HepG2 (cell line): ENCODE data around the gene SOCS1. TPM values are rescaled to one million over a fixed set of nuclear protein-coding genes. Genes with fewer than 3 reads are reported as not detected.
A peak's percentile ranks its signal among the peaks of the same experiment; 100 is the strongest.

Experiments
- EZH2 ChIP-seq: conservative IDR thresholded peaks from 2 replicates; pipeline ENCODE4 v1.6.1; 2012; ENCODE audit warnings: mild to moderate bottlenecking, low read depth, low read length, moderate library complexity
- HOXD1 ChIP-seq: sonication (generic); formaldehyde crosslinking; IDR thresholded peaks from 2 replicates; pipeline ENCODE4 v1.5.0; 2020; ENCODE audit warnings: missing genetic modification reagents
- ZBTB26 ChIP-seq: IDR thresholded peaks from 2 replicates; pipeline ENCODE4 v1.6.1; 2016; ENCODE audit warnings: missing compliant biosample characterization, missing genetic modification reagents, borderline replicate concordance
- ZBTB4 ChIP-seq: sonication (generic); formaldehyde crosslinking; IDR thresholded peaks from 2 replicates; pipeline ENCODE4 v1.4.0; 2020; ENCODE audit warnings: missing genetic modification reagents, mild to moderate bottlenecking, borderline replicate concordance
- ZNF326 ChIP-seq: sonication (generic); formaldehyde crosslinking; IDR thresholded peaks from 2 replicates; pipeline ENCODE4 v1.4.0; 2020; ENCODE audit warnings: missing genetic modification reagents, borderline replicate concordance
- ZNF414 ChIP-seq: sonication (generic); formaldehyde crosslinking; IDR thresholded peaks from 2 replicates; pipeline ENCODE4 v1.5.0; 2020; ENCODE audit warnings: missing genetic modification reagents
- ZNF776 ChIP-seq: sonication (generic); formaldehyde crosslinking; IDR thresholded peaks from 2 replicates; pipeline ENCODE4 v1.4.0; 2020; ENCODE audit warnings: mild to moderate bottlenecking, missing genetic modification reagents
- polyA plus RNA-seq, 8 experiments: library from polyadenylated mRNA; depleted of rRNA in 3 of 8; stranded (reverse) in 7 of 8; unstranded in 1 of 8; fragments of >200 nt; fragmentation: Illumina TruSeq in 4 of 8; extraction: Trizol in 4 of 8; gene quantifications; 2 replicates each; pipeline versions ENCODE4 v1.2.1 to v1.2.3, GENCODE V29; 2011 to 2016; ENCODE audit warnings: low read depth in 4 of 8, missing spikeins in 1 of 8, mixed read lengths in 1 of 8; ENCODE audit not compliant: insufficient read depth in 1 of 8
- total RNA-seq, 5 experiments: library from RNA; depleted of rRNA; stranded (reverse); fragments of >200 nt; fragmentation: Illumina TruSeq; extraction: Trizol; gene quantifications; 2 replicates each; pipeline ENCODE4 v1.2.3, GENCODE V29; 2016; ENCODE audit warnings: low read depth in 1 of 5
- TF ChIP-seq, protein P1 (sequence below): sonication (generic); formaldehyde crosslinking; IDR thresholded peaks from 2 replicates; pipeline ENCODE4 v1.9.0; 2021; ENCODE audit warnings: mild to moderate bottlenecking, missing genetic modification reagents
- TF ChIP-seq, protein P2 (sequence below): sonication (generic); formaldehyde crosslinking; IDR thresholded peaks from 2 replicates; pipeline ENCODE4 v1.8.1; 2023; ENCODE audit warnings: mild to moderate bottlenecking, missing genetic modification reagents, borderline replicate concordance
- TF ChIP-seq, protein P3 (sequence below): sonication (generic); formaldehyde crosslinking; IDR thresholded peaks from 2 replicates; pipeline ENCODE4 v1.5.1; 2020; ENCODE audit warnings: missing genetic modification reagents, mild to moderate bottlenecking, borderline replicate concordance

The SOCS1 gene
- total and polyA plus RNA-seq, 2 of the 13 experiments (the other 11 are each of a cell fraction or from before 2014, with no cell fraction given) = 5.3 to 6.3 TPM

DNA sequence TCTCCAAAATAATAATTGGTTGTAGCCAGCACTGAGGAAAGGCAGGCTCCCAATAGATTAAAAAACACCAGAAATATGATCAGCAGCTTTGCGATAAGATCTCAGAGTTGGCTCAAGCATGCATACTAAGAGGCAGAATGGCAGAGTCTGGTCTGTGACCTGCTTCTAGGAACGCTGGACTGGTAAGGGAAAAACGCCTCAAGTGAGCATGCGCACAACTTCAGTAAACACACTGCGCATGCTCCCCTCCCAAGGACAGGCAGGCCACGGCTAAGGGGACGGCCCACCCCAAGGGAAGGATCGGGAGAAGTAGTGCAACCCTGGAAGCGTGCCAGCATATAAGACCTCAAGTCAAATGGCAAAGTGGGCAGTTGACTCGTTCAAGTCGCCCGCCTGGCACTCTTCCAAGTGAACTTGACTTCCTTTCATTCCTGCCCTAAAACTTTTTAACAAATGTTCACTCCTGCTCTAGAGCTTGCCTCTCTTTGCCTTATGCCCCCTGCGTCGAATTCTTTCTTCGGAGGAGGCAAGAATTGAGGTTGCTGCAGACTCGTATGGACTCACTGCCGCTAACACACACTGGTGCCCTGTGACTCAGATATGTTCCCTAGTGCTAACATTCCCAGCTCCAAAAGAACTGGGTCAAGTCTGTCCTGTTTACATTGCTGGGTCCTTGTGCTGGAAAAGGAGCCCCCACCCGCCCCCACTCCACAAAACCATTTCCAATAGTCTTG lies 47.6 kb upstream of the SOCS1 start (continued):
- TF ChIP-seq ZNF326 (CRISPR knock-in tag) = no peak
- TF ChIP-seq ZNF776 (CRISPR knock-in tag) = no peak
- TF ChIP-seq ZBTB26 = no peak
- no peak for TF ChIP-seq HOXD1
- TF ChIP-seq EZH2 = no peak
- no peak for TF ChIP-seq ZNF414 (CRISPR knock-in tag)
- TF ChIP-seq, protein P1, sequence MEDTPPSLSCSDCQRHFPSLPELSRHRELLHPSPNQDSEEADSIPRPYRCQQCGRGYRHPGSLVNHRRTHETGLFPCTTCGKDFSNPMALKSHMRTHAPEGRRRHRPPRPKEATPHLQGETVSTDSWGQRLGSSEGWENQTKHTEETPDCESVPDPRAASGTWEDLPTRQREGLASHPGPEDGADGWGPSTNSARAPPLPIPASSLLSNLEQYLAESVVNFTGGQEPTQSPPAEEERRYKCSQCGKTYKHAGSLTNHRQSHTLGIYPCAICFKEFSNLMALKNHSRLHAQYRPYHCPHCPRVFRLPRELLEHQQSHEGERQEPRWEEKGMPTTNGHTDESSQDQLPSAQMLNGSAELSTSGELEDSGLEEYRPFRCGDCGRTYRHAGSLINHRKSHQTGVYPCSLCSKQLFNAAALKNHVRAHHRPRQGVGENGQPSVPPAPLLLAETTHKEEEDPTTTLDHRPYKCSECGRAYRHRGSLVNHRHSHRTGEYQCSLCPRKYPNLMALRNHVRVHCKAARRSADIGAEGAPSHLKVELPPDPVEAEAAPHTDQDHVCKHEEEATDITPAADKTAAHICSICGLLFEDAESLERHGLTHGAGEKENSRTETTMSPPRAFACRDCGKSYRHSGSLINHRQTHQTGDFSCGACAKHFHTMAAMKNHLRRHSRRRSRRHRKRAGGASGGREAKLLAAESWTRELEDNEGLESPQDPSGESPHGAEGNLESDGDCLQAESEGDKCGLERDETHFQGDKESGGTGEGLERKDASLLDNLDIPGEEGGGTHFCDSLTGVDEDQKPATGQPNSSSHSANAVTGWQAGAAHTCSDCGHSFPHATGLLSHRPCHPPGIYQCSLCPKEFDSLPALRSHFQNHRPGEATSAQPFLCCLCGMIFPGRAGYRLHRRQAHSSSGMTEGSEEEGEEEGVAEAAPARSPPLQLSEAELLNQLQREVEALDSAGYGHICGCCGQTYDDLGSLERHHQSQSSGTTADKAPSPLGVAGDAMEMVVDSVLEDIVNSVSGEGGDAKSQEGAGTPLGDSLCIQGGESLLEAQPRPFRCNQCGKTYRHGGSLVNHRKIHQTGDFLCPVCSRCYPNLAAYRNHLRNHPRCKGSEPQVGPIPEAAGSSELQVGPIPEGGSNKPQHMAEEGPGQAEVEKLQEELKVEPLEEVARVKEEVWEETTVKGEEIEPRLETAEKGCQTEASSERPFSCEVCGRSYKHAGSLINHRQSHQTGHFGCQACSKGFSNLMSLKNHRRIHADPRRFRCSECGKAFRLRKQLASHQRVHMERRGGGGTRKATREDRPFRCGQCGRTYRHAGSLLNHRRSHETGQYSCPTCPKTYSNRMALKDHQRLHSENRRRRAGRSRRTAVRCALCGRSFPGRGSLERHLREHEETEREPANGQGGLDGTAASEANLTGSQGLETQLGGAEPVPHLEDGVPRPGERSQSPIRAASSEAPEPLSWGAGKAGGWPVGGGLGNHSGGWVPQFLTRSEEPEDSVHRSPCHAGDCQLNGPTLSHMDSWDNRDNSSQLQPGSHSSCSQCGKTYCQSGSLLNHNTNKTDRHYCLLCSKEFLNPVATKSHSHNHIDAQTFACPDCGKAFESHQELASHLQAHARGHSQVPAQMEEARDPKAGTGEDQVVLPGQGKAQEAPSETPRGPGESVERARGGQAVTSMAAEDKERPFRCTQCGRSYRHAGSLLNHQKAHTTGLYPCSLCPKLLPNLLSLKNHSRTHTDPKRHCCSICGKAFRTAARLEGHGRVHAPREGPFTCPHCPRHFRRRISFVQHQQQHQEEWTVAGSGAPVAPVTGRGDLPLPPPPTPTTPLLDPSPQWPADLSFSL (CRISPR knock-in tag) = 0 out of 2 replicates have a peak, but pooled peaks have one; percentile 28
- TF ChIP-seq, protein P2, sequence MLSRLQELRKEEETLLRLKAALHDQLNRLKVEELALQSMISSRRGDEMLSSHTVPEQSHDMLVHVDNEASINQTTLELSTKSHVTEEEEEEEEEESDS = no peak
- TF ChIP-seq ZBTB4 (CRISPR knock-in tag) = 0 out of 2 replicates have a peak, but pooled peaks have one; percentile 4
- TF ChIP-seq, protein P3, sequence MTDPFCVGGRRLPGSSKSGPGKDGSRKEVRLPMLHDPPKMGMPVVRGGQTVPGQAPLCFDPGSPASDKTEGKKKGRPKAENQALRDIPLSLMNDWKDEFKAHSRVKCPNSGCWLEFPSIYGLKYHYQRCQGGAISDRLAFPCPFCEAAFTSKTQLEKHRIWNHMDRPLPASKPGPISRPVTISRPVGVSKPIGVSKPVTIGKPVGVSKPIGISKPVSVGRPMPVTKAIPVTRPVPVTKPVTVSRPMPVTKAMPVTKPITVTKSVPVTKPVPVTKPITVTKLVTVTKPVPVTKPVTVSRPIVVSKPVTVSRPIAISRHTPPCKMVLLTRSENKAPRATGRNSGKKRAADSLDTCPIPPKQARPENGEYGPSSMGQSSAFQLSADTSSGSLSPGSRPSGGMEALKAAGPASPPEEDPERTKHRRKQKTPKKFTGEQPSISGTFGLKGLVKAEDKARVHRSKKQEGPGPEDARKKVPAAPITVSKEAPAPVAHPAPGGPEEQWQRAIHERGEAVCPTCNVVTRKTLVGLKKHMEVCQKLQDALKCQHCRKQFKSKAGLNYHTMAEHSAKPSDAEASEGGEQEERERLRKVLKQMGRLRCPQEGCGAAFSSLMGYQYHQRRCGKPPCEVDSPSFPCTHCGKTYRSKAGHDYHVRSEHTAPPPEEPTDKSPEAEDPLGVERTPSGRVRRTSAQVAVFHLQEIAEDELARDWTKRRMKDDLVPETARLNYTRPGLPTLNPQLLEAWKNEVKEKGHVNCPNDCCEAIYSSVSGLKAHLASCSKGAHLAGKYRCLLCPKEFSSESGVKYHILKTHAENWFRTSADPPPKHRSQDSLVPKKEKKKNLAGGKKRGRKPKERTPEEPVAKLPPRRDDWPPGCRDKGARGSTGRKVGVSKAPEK = no peak
